ENCODE measurements around the gene LGALS3BP. TPM values are rescaled to one million over a fixed set of nuclear protein-coding genes. Genes with fewer than 3 reads are reported as not detected.

The LGALS3BP gene
- total RNA-seq, 4 donors from 2014 or later, result 38.5 to 84.1 (median 45.7) TPM

DNA sequence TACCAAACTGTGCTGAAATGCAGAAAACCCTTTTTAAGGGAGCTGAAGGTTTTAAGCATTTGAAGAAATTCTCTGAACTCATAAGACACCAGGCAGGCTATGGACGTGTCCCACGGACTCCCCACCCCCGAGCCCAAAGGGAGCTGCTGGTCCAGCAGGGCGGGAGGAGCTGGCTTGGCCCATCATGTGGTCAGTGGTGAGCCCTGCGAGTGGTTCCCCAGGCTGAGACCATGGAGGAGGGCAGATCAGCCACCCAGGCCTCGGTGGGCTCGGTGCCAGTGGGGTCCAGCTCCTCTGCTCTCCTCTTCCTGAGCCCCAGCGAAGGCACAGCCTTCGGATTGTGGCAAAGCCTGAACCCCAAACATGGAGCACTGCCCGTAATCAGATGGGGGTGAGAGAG is 27.0 kb downstream of the LGALS3BP start:
- intact Hi-C loops (cut with DNase I; ENCODE audit: low total_unique reads), result no loop called here
- no peak overlapping the region for H3K4me3 ChIP-seq (ENCODE audit: low read depth, poor library complexity, severe bottlenecking)
- WGBS, 2 donors, result 83 to 92% methylated on average over 10 of the region's 10 CpGs
- DNase-seq (ENCODE audit: low spot score in 2 of 2), result no peak
- TF ChIP-seq, protein P1, sequence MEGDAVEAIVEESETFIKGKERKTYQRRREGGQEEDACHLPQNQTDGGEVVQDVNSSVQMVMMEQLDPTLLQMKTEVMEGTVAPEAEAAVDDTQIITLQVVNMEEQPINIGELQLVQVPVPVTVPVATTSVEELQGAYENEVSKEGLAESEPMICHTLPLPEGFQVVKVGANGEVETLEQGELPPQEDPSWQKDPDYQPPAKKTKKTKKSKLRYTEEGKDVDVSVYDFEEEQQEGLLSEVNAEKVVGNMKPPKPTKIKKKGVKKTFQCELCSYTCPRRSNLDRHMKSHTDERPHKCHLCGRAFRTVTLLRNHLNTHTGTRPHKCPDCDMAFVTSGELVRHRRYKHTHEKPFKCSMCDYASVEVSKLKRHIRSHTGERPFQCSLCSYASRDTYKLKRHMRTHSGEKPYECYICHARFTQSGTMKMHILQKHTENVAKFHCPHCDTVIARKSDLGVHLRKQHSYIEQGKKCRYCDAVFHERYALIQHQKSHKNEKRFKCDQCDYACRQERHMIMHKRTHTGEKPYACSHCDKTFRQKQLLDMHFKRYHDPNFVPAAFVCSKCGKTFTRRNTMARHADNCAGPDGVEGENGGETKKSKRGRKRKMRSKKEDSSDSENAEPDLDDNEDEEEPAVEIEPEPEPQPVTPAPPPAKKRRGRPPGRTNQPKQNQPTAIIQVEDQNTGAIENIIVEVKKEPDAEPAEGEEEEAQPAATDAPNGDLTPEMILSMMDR (IDR thresholded peaks at IDR 0.05), result no peak
- TF ChIP-seq POLR2A (IDR thresholded peaks at IDR 0.05), result no peak

DNA sequence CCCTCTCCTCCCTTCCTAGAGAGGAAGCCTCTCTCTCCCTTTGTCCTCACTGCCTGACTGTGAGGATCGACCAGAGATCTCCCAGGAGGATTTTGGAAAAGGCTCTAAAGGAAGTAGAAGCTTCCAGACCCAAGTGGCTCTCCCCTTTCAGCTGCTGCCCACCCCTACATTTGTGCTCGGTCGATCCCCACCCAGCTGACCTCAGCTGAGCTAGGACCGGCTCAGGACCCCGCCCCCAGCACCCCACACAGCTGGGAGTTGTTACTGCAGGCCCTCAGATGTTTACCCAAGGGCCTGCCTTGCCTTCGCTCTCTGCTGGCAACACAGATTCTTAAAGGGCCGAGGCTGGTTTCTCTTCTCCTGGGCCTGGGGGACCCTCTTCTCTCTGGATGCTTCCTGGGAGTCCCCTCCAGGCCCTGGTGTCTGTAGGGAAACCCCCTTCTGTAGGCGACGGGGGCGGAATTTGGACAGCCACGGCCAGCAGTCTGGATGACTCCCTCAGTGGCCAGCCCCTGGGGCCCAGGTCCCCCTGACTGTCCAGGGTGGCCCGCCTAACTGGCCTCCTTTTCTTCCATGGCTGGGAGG is 27.7 kb downstream of the LGALS3BP start:
- 59 to 69% methylated on average over 11 to 12 of the region's 12 CpGs for WGBS, 2 donors
- H3K4me3 ChIP-seq (ENCODE audit: low read depth, poor library complexity, severe bottlenecking), result no peak overlapping the region
- no peak for TF ChIP-seq POLR2A (IDR thresholded peaks at IDR 0.05)
- TF ChIP-seq, protein P1 (IDR thresholded peaks at IDR 0.05), result no peak
- intact Hi-C loops (cut with DNase I; ENCODE audit: low total_unique reads), result no loop called here
- no peak for DNase-seq (ENCODE audit: low spot score in 2 of 2)

DNA sequence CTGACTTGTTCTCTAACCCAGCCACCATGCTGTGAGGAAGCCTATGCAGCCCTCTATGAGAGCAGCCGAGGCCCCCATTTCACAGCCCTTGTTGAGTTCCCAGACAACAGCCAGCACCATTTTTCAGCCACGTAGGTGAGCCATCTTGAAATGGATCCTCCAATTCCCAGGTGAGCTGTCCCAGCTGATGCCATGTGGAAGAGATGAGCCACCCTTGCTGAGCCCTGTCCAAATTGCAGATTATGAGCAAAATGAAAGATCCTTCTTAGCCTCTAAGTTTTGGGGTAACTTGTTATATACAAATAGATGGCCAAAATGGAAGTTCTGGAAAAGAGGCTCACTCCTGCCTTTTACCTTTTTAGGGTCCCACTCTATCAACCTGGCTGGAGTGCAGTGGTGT is 28.9 kb downstream of the LGALS3BP start:
- no peak for TF ChIP-seq POLR2A (IDR thresholded peaks at IDR 0.05)
- TF ChIP-seq, protein P1 (IDR thresholded peaks at IDR 0.05), result no peak
- H3K4me3 ChIP-seq (ENCODE audit: low read depth, poor library complexity, severe bottlenecking), result no peak overlapping the region
- intact Hi-C loops (cut with DNase I; ENCODE audit: low total_unique reads), result no loop called here
- no peak for DNase-seq (ENCODE audit: low spot score in 2 of 2)
- WGBS, 2 donors, result 92 to 96% methylated on average over 2 of the region's 2 CpGs

DNA sequence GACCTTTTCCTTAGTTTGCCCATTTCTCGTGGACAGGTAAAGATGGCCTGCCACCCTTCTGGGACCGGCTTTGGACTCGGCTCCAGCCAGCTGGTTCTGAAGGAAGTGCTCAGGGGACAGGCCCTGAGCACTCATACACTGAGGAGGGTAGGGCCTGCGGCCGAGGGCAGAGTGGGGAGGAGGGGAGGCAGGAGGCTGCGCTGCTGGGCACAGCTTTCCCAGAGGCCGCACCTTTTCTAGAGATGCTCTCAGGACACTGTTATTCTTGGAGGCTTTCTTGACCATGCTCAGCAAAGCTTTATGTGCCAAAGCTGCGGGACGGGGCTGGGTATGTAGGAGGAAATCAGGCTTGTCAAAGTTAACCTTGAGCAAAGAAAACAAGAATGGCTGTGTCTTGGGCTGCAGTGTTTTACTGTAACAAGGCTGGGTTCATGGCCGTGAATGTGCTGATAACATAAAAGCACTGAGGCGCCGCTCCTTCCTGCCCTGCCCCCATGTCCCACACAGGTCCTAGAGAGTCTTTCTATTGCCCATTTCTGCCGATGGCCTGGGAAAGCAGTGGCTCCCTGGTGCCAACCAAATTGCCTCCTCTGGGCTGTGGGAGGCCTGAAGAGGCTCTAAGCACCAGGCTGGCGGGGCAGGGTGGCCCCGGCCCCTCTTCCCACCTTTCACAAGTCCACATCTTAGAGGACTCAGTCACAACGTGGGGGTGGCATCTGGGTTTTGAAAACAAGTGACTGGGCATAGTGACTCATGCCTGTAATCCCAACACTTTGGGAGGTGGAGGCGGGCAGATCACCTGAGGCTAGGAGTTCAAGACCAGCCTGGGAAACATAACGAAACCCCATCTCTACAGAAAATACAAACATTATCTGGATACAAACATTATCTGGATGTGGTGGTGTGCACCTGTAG is 32.2 kb downstream of the LGALS3BP start:
- 78 to 79% methylated on average over 18 of the region's 18 CpGs for WGBS, 2 donors
- DNase-seq (ENCODE audit: low spot score in 2 of 2), result no peak
- intact Hi-C loops (cut with DNase I; ENCODE audit: low total_unique reads), result no loop called here
- TF ChIP-seq, protein P1 (IDR thresholded peaks at IDR 0.05), result no peak
- TF ChIP-seq POLR2A (IDR thresholded peaks at IDR 0.05), result no peak
- no peak overlapping the region for H3K4me3 ChIP-seq (ENCODE audit: low read depth, poor library complexity, severe bottlenecking)

DNA sequence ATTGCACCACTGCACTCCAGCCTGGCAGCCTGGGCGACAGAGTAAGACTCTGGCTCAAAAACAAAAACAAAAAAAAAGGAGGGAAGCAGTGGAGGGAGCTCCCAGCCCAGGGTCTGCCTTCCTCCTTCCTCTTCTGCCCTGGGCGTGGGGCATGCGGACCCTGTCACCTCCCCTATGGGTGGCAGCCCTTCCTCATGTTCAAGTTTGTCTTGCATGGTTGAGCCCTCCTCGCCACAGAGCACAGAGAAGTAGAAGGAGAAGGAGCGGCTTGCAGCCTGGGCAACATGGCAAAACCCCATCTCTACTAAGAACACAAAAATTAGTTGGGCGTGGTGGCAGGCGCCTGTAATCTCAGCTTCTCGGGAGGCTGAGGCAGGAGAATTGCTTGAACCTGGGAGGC is 33.1 kb downstream of the LGALS3BP start:
- TF ChIP-seq POLR2A (IDR thresholded peaks at IDR 0.05), result no peak
- TF ChIP-seq, protein P1 (IDR thresholded peaks at IDR 0.05), result no peak
- intact Hi-C loops (cut with DNase I; ENCODE audit: low total_unique reads), result no loop called here
- WGBS, 2 donors, result 74 to 80% methylated on average over 8 of the region's 8 CpGs
- no peak overlapping the region for H3K4me3 ChIP-seq (ENCODE audit: low read depth, poor library complexity, severe bottlenecking)
- DNase-seq (ENCODE audit: low spot score in 2 of 2), result no peak
